ENCODE results near the gene TRUB1.

TRUB1 gene

DNA sequence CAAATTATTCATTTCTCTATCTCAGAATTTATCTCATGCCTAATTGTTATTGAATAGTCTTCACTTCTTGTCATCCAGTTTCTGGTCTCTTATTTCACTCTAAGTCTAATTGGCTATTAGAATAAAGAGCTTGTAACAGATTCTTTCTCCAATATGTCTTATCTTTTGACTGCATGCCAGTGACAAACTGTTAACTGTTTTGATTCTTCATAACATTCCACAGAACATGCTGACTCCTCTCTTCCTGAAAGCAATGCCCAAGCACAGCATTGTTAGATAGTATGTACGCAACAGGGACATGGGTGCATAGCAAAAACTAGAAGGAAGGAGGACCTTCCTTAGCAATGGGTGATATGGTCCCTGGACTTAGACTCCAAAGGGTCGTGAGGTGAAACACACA lies 65.4 kb downstream of the TRUB1 start:
- no peak for DNase-seq (ENCODE audit: low read depth)
- H3K4me3 ChIP-seq (ENCODE audit: low read length), result no peak overlapping the region
- TF ChIP-seq, protein P1, sequence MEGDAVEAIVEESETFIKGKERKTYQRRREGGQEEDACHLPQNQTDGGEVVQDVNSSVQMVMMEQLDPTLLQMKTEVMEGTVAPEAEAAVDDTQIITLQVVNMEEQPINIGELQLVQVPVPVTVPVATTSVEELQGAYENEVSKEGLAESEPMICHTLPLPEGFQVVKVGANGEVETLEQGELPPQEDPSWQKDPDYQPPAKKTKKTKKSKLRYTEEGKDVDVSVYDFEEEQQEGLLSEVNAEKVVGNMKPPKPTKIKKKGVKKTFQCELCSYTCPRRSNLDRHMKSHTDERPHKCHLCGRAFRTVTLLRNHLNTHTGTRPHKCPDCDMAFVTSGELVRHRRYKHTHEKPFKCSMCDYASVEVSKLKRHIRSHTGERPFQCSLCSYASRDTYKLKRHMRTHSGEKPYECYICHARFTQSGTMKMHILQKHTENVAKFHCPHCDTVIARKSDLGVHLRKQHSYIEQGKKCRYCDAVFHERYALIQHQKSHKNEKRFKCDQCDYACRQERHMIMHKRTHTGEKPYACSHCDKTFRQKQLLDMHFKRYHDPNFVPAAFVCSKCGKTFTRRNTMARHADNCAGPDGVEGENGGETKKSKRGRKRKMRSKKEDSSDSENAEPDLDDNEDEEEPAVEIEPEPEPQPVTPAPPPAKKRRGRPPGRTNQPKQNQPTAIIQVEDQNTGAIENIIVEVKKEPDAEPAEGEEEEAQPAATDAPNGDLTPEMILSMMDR (IDR thresholded peaks at IDR 0.05; ENCODE audit: insufficient read depth, low read depth, low read length, missing control alignments), result no peak

DNA sequence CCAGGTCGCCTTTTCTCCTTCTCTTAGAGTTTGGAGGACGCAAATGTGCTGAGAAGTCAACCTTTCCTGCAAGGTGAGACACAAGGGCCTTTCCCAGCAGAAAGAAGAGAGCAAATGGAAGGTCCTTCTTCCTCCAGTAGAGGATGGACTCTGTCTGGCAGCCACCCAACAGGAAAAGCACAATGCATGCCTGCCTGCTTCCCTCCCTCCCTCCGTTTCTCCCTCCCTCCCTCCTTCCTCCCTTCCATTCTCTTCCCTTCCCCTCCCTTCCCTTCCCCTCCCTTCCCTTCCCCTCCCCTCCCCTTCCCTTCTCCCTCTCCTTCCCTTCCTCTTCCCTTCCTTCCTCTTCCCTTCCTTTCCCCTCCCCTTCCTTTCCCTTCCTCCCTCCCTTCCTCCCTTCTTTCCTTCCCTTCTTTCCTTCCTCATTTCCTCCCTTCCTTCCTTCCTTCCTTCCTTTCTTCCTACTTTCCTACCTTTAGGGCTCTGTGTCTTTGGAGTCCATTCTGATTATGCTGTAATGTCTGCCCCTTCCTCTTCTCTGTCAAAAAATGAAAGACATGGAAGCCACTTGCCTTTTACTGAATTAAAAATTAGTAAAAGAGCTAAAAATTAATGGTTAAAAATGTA lies 66.4 kb downstream of the TRUB1 start:
- DNase-seq (ENCODE audit: low read depth), result no peak
- TF ChIP-seq, protein P1 (IDR thresholded peaks at IDR 0.05; ENCODE audit: insufficient read depth, low read depth, low read length, missing control alignments), result no peak
- H3K4me3 ChIP-seq (ENCODE audit: low read length), result no peak overlapping the region

DNA sequence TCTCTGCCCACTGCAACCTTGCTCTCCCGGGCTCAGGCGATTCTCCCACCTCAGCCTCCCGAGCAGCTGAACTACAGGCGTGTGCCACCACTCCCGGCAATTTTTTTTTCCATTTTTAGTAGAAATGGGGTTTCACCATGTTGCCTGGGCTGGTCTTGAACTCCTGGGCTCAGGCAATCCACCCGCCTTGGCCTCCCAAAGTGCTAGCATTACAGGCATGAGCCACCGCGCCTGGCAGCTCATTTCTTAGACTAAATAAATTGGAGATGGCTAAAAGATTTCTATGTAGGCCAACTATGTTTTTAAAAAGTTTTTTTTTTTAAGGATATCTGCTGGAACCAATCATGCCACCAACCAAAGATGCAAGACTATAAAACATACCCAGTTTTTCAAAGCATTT lies 67.8 kb downstream of the TRUB1 start:
- no peak for DNase-seq (ENCODE audit: low read depth)
- no peak overlapping the region for H3K4me3 ChIP-seq (ENCODE audit: low read length)
- TF ChIP-seq, protein P1 (IDR thresholded peaks at IDR 0.05; ENCODE audit: insufficient read depth, low read depth, low read length, missing control alignments), result no peak

DNA sequence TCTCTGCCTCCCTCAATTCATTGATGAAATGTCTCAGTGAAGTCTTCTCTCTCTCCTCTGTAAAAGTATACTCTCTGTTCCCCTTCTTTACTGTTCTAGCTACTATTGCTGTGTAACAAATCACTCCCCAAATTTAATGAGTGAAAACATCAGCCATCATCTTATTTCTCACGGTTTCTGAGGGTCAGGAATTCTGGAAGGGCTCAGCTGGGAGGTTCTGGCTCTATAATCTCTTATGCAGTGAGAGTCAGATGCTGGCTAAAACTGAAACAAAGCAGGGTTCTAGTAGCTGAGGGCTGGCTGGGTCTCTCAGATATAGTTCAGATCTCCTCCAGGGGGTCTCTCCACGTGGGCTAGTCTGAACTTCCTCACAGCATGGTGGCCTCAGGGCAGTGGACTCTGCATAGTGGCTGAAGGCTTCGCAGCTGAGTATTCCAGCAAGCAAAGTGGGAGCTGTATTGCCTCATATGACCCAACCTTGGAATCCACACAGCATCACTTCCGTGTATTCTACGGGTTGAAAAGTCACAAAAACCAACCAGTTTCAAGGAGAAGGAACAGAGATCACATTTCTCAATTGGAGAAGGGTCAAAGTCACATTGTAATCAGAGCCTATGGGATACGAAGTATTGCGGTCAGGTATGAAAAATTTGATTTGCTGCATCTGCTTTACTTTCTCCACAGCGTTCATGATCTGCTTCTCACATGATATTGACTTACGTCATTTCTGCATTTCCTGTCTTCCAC lies 80.4 kb downstream of the TRUB1 start:
- DNase-seq (ENCODE audit: low read depth), result no peak
- H3K4me3 ChIP-seq (ENCODE audit: low read length), result no peak overlapping the region
- TF ChIP-seq, protein P1 (IDR thresholded peaks at IDR 0.05; ENCODE audit: insufficient read depth, low read depth, low read length, missing control alignments), result no peak

DNA sequence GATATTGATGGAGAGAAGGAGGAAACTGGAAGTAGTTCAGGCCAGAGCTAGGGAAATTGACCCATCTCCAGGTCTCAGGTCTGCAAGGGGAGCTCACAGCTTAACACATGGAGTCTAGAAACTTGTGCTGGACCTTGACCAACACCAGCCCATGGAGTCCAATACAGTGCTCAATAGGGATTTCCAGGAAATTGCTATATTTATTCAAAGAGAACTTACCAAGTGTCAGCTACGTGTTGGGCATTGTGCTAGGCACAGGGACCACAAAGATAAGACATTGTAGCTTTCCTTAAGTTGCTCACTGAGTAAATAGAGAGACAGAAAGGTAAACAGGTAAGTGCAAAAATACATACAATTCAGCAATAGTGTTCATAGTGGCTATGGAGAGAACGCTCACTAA lies 82.5 kb downstream of the TRUB1 start:
- TF ChIP-seq, protein P1 (IDR thresholded peaks at IDR 0.05; ENCODE audit: insufficient read depth, low read depth, low read length, missing control alignments), result no peak
- H3K4me3 ChIP-seq (ENCODE audit: low read length), result no peak overlapping the region
- DNase-seq (ENCODE audit: low read depth), result no peak

DNA sequence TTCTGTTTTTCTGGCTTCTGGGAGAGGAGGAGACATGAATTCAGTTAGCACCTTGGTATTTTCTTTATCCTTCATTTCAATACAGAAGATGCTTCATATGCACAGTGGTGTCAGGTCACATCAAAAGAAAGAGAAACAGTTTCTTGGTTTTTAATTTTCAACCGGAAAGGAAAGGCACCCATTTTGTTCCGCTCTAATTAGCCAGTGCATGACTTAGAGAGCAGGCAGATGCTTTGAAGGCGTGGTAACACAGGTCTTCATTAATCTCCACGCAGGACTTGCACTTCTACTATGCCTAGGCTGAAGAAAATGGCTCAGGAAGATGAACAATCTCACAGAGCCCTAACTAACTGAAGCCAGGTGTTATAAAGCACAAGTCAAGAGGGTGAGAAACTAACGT lies 84.7 kb downstream of the TRUB1 start:
- TF ChIP-seq, protein P1 (IDR thresholded peaks at IDR 0.05; ENCODE audit: insufficient read depth, low read depth, low read length, missing control alignments), result no peak
- no peak for DNase-seq (ENCODE audit: low read depth)
- H3K4me3 ChIP-seq (ENCODE audit: low read length), result no peak overlapping the region

DNA sequence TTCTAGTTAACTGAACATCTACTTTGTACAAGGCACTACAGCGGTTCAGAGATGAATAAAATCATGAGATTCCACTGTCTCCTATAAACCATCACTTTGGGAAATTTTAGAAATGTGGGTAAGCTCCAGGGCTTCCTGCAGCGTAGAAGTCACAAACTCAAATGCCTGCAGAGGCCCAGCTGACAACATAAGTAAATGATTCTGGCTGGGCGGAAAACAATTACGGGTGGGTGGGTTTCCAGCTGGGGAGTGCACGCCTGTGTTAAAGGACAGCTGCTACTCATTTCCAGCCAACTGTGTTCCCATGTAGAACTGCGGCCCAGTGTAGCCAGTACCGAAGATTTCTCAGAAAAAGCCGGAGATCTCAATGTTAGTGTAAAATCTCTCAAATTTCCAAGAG lies 85.7 kb downstream of the TRUB1 start:
- no peak overlapping the region for H3K4me3 ChIP-seq (ENCODE audit: low read length)
- no peak for DNase-seq (ENCODE audit: low read depth)
- TF ChIP-seq, protein P1 (IDR thresholded peaks at IDR 0.05; ENCODE audit: insufficient read depth, low read depth, low read length, missing control alignments), result no peak

Measured in epithelial cell of esophagus (primary cell).